PC-9 (cell line): ENCODE results near the gene COL13A1. TPM values are rescaled to one million over a fixed set of nuclear protein-coding genes. Genes with fewer than 3 reads are reported as not detected.

Experiments
- BruUV-seq: library from RNA; stranded (reverse); fragments of 400-500 nt; replicated peaks from 2 replicates; lab custom pipeline; 2021; lab: Mats Ljungman, UMichigan
- CTCF ChIA-PET: fragments of 300-600 bp; sonication (Branson Sonifier 250); formaldehyde crosslinking; loops from one replicate; lab custom pipeline; 2022; ENCODE audit warnings: antibody characterized with exemption; lab: Charles Lee
- POLR2A ChIA-PET: fragments of 300-600 bp; sonication (Branson Sonifier 250); formaldehyde crosslinking; loops from one replicate; lab custom pipeline; 2022; ENCODE audit warnings: antibody characterized with exemption; ENCODE audit not compliant: unreplicated experiment; lab: Charles Lee
- DNase-seq, 2 experiments: peaks; one replicate each; pipeline versions ENCODE4 v3.0.0 to v3.0.0-alpha.2; 2015 to 2022; ENCODE audit warnings: mixed read lengths in 1 of 2
- H2AFZ ChIP-seq: fragments of 200-600 bp; sonication (generic); 2 replicates; pipeline ENCODE4 v1.8.1; 2017; ENCODE audit warnings: antibody characterized with exemption
- H3F3A ChIP-seq: fragments of 200-600 bp; sonication (generic); 2 replicates; pipeline ENCODE4 v1.8.1; 2017; ENCODE audit warnings: antibody characterized with exemption, mild to moderate bottlenecking, low read depth; ENCODE audit not compliant: insufficient read depth
- H3K27ac ChIP-seq: fragments of 200-600 bp; sonication (generic); 2 replicates; pipeline ENCODE4 v1.6.1; 2016; ENCODE audit warnings: mixed run types
- H3K27me3 ChIP-seq: fragments of 200-600 bp; sonication (generic); 2 replicates; pipeline ENCODE4 v1.6.1; 2016; ENCODE audit warnings: low read depth, mixed run types; ENCODE audit not compliant: insufficient read depth
- H3K36me3 ChIP-seq: fragments of 200-600 bp; sonication (generic); 2 replicates; pipeline ENCODE4 v1.6.1; 2016; ENCODE audit warnings: low read depth, mixed run types
- H3K4me1 ChIP-seq: fragments of 200-600 bp; sonication (generic); replicated peaks from 2 replicates; pipeline ENCODE4 v1.6.1; 2016; ENCODE audit warnings: mixed run types; ENCODE audit not compliant: insufficient read depth
- H3K4me2 ChIP-seq: fragments of 200-600 bp; sonication (generic); 2 replicates; pipeline ENCODE4 v1.6.1; 2017; ENCODE audit warnings: mixed run types
- H3K4me3 ChIP-seq: fragments of 200-600 bp; sonication (generic); 2 replicates; pipeline ENCODE4 v1.6.1; 2016; ENCODE audit warnings: mixed run types
- H3K79me2 ChIP-seq: fragments of 200-600 bp; sonication (generic); 2 replicates; pipeline ENCODE4 v1.6.1; 2017; ENCODE audit warnings: low read depth, mixed run types
- H3K9me2 ChIP-seq: fragments of 200-600 bp; sonication (generic); 2 replicates; pipeline ENCODE4 v1.8.1; 2017; ENCODE audit warnings: mild to moderate bottlenecking; ENCODE audit not compliant: insufficient read depth
- H3K9me3 ChIP-seq: fragments of 200-600 bp; sonication (generic); 2 replicates; pipeline ENCODE4 v1.8.1; 2016; ENCODE audit warnings: low read depth; ENCODE audit not compliant: insufficient read depth
- H4K20me1 ChIP-seq: fragments of 200-600 bp; sonication (generic); 2 replicates; pipeline ENCODE4 v1.8.1; 2017; ENCODE audit not compliant: insufficient read depth
- CTCF ChIP-seq: fragments of 200-600 bp; sonication (generic); conservative IDR thresholded peaks from 2 replicates; pipeline ENCODE4 v1.6.1; 2017; ENCODE audit warnings: mixed run types, antibody characterized with exemption, mild to moderate bottlenecking, moderate library complexity
- EZH2 ChIP-seq: fragments of 200-600 bp; sonication (generic); IDR thresholded peaks from 2 replicates; pipeline ENCODE4 v1.8.0; 2017; ENCODE audit warnings: antibody characterized with exemption, low read depth
- intact Hi-C: fragments of 100-400 bp; cut with micrococcal nuclease; formaldehyde crosslinking; loops from one replicate; pipeline ENCODE4 v1.10.0; 2022; ENCODE audit not compliant: unreplicated experiment
- total RNA-seq: library from RNA; stranded (reverse); gene quantifications from 2 replicates; pipeline ENCODE4 v1.2.3, GENCODE V29; 2021

COL13A1 gene
- total RNA-seq, 1 experiment from 2014 or later: 1.6 TPM

GRCh38 chr10:69972981-69973397 is 171.3 kb downstream of the COL13A1 start:
- H3K27ac ChIP-seq: no peak overlapping the region
- no peaks in the 10 kb centered on the region for H3K4me1 ChIP-seq
- peaks cover 73% of the 10 kb centered on the region for H3K27me3 ChIP-seq
- H3K9me2 ChIP-seq: no peaks in the 10 kb centered on the region
- H3K9me3 ChIP-seq: no peaks in the 10 kb centered on the region
- TF ChIP-seq CTCF (no peak), EZH2 (no peak)
- no peaks in the 10 kb centered on the region for H3K36me3 ChIP-seq
- no peaks in the 10 kb centered on the region for H3F3A ChIP-seq
- H3K4me2 ChIP-seq: no peak overlapping the region
- DNase-seq: no peak
- H2AFZ ChIP-seq: no peak overlapping the region
- no TSS peak for BruUV-seq
- CTCF ChIA-PET: no interaction called here
- intact Hi-C loops: no loop called here
- no peaks in the 10 kb centered on the region for H3K79me2 ChIP-seq
- POLR2A ChIA-PET: interaction anchor here (0.6 to 0.7 kb wide), 2 partner anchors 27 to 91 kb away, joined by 3 read pairs; no protein-coding TSS in a partner anchor
- H3K4me3 ChIP-seq: no peak overlapping the region
- H4K20me1 ChIP-seq: no peaks in the 10 kb centered on the region; the same call in 1 of the 2 replicates

GRCh38 chr10:69973678-69974077 is 172.0 kb downstream of the COL13A1 start:
- Histone ChIP-seq H3F3A (no peaks in the 10 kb centered on the region), H3K27ac (no peak overlapping the region), H3K4me3 (no peak overlapping the region), H3K79me2 (no peaks in the 10 kb centered on the region), H3K36me3 (no peaks in the 10 kb centered on the region), H3K4me2 (no peak overlapping the region), H4K20me1 (no peaks in the 10 kb centered on the region; the same call in 1 of the 2 replicates), H3K27me3 (peaks cover 71% of the 10 kb centered on the region), H3K4me1 (no peaks in the 10 kb centered on the region), H2AFZ (no peak overlapping the region), H3K9me3 (no peaks in the 10 kb centered on the region), H3K9me2 (no peaks in the 10 kb centered on the region)
- DNase-seq: no peak
- no TSS peak for BruUV-seq
- no peak for TF ChIP-seq CTCF
- TF ChIP-seq EZH2: no peak
- intact Hi-C loops: no loop called here
- POLR2A ChIA-PET: interaction anchor here (0.7 kb wide), 1 partner anchor 90 kb away, joined by 3 read pairs; no protein-coding TSS in a partner anchor
- CTCF ChIA-PET: no interaction called here

DNA sequence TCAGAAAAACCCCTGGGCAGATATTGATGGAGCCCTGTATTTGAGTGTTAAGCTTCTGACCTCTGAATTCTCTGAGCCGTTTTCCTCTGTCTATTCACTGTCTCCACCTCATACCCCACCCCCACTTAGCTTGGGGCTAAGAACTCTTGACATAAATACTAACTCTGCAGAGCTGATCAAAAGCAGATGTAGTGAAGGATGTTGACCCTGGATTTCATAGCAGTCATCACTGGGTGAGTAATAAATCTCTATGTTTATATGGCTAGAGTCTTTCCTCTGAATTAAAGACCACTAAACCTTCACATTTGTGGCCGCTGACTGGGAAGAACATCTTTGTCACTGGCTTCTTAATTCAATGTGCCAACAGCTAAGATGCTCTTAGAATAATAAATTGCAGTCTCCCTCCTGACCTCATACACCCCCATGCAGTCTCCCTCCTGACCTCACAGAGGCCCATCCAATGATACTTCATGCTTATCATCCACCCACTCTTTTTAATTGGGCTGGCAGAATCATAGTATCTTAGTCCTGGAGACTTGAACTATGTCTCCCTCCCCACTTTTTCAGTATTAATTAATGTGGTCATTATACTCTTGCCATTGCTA is 172.9 kb downstream of the COL13A1 start:
- Histone ChIP-seq H3K27me3 (peaks cover 61% of the 10 kb centered on the region), H3K36me3 (no peaks in the 10 kb centered on the region), H3K4me1 (no peaks in the 10 kb centered on the region), H3K4me3 (no peak overlapping the region), H3K9me2 (no peaks in the 10 kb centered on the region), H3K27ac (no peak overlapping the region), H3K4me2 (no peak overlapping the region), H3K9me3 (no peaks in the 10 kb centered on the region), H3K79me2 (no peaks in the 10 kb centered on the region), H2AFZ (no peak overlapping the region), H4K20me1 (no peaks in the 10 kb centered on the region; the same call in 1 of the 2 replicates), H3F3A (no peaks in the 10 kb centered on the region)
- TF ChIP-seq CTCF: no peak
- no peak for TF ChIP-seq EZH2
- intact Hi-C loops: no loop called here
- POLR2A ChIA-PET: interaction anchor here (0.5 kb wide), 1 partner anchor 172 kb away, joined by 6 read pairs; the partner anchor contains the start of gene TYSND1
- no TSS peak for BruUV-seq
- CTCF ChIA-PET: no interaction called here
- no peak for DNase-seq
